Naive thymus-derived CD4-positive, alpha-beta T cell (primary cell): ENCODE measurements around the gene CCDC88C. TPM values are rescaled to one million over a fixed set of nuclear protein-coding genes. Genes with fewer than 3 reads are reported as not detected.
A peak's percentile ranks its signal among the peaks of the same experiment; 100 is the strongest.

Source experiments
- ATAC-seq: fragments of 150-1000 bp; cut with Tn5 transposase; 2 replicates; pipeline ENCODE4 v1.10.0; 2021; ENCODE audit warnings: mild to moderate bottlenecking, moderate library complexity
- CTCF ChIA-PET: fragments of 350-600 bp; sonication (Branson Sonifier 250); formaldehyde crosslinking; loops from one replicate; lab custom pipeline; 2021; ENCODE audit warnings: antibody characterized with exemption; lab: Charles Lee
- POLR2A ChIA-PET: fragments of 350-600 bp; sonication (Branson Sonifier 250); formaldehyde crosslinking; loops from one replicate; lab custom pipeline; 2021; ENCODE audit warnings: antibody characterized with exemption, inconsistent platforms; lab: Charles Lee
- DNase-seq, 9 donors: peaks; one replicate each; pipeline versions ENCODE4 v3.0.0 to v3.0.0-alpha.2; 2020 to 2022; ENCODE audit warnings: mixed read lengths in 1 of 9
- H3K27ac ChIP-seq: one replicate; pipeline ENCODE4 v1.7.0; 2013; ENCODE audit warnings: mild to moderate bottlenecking, low read depth, low read length, moderate library complexity
- H3K27me3 ChIP-seq, 2 donors: one replicate each; pipeline ENCODE4 v1.7.0; 2013; ENCODE audit warnings: low read length in 2 of 2, mild to moderate bottlenecking in 2 of 2, moderate library complexity in 2 of 2; ENCODE audit not compliant: control insufficient read depth in 2 of 2, insufficient read depth in 2 of 2
- H3K36me3 ChIP-seq, 3 experiments: 1 replicate in 2 of 3; 2 replicates in 1 of 3; pipeline ENCODE4 v1.7.0; 2013; ENCODE audit warnings: low read length in 3 of 3, mild to moderate bottlenecking in 3 of 3, moderate library complexity in 1 of 3; ENCODE audit not compliant: insufficient read depth in 3 of 3, control insufficient read depth in 2 of 3
- H3K4me1 ChIP-seq, 2 donors: one replicate each; pipeline ENCODE4 v1.7.0; 2013; ENCODE audit warnings: low read length in 2 of 2, mild to moderate bottlenecking in 2 of 2, moderate library complexity in 1 of 2; ENCODE audit not compliant: control insufficient read depth in 2 of 2, insufficient read depth in 2 of 2
- H3K4me3 ChIP-seq: 2 replicates; pipeline ENCODE4 v1.7.0; 2013; ENCODE audit warnings: mild to moderate bottlenecking, low read length
- H3K9me3 ChIP-seq, 3 experiments: 1 replicate in 2 of 3; 2 replicates in 1 of 3; pipeline ENCODE4 v1.7.0; 2013; ENCODE audit warnings: low read length in 3 of 3; ENCODE audit not compliant: control insufficient read depth in 2 of 3
- H3K27ac Mint-ChIP-seq, 9 donors: one replicate each; pipeline ENCODE4 v1.8.0; 2020 to 2022; ENCODE audit warnings: mixed read lengths in 9 of 9, mild to moderate bottlenecking in 8 of 9, moderate library complexity in 5 of 9, inconsistent platforms in 2 of 9
- H3K27me3 Mint-ChIP-seq, 5 donors: one replicate each; pipeline ENCODE4 v1.8.0; 2021 to 2022; ENCODE audit warnings: mixed read lengths in 5 of 5, mild to moderate bottlenecking in 1 of 5
- H3K36me3 Mint-ChIP-seq, 5 donors: one replicate each; pipeline ENCODE4 v1.8.0; 2020 to 2022; ENCODE audit warnings: mixed read lengths in 5 of 5, mild to moderate bottlenecking in 3 of 5, inconsistent platforms in 1 of 5
- H3K4me1 Mint-ChIP-seq, 7 donors: one replicate each; pipeline ENCODE4 v1.8.0; 2020 to 2022; ENCODE audit warnings: mixed read lengths in 7 of 7, mild to moderate bottlenecking in 3 of 7, inconsistent platforms in 1 of 7
- H3K4me3 Mint-ChIP-seq, 10 donors: one replicate each; pipeline ENCODE4 v1.8.0; 2020 to 2022; ENCODE audit warnings: mild to moderate bottlenecking in 10 of 10, mixed read lengths in 10 of 10, moderate library complexity in 6 of 10, inconsistent platforms in 2 of 10
- H3K9me3 Mint-ChIP-seq, 11 donors: one replicate each; pipeline ENCODE4 v1.8.0; 2020 to 2022; ENCODE audit warnings: mixed read lengths in 11 of 11, mild to moderate bottlenecking in 4 of 11, inconsistent platforms in 1 of 11, moderate library complexity in 1 of 11
- intact Hi-C, 2 donors: fragments of 100-400 bp; cut with micrococcal nuclease; formaldehyde crosslinking; loops; one replicate each; pipeline ENCODE4 v1.15.1; 2023
- polyA plus RNA-seq, 2 donors: library from polyadenylated mRNA; unstranded; fragments of 300-500 nt; fragmentation: Illumina TruSeq; gene quantifications; one replicate each; pipeline ENCODE4 v1.2.3, GENCODE V29; 2021
- total RNA-seq, 6 experiments: library from RNA in 5 of 6; stranded (reverse) in 5 of 6; gene quantifications; 1 replicate in 5 of 6; 2 replicates in 1 of 6; pipeline ENCODE4 v1.2.3 and lab custom pipeline; 2021 to 2026

CCDC88C gene
- total and polyA plus RNA-seq, 7 experiments from 2014 or later: 23.6 to 324 (median 274) TPM

- POLR2A ChIA-PET: interaction anchor here (0.6 to 12.4 kb wide), 17 partner anchors 9 to 1460 kb away, joined by 3 to 328 read pairs (median 7); partner anchors contain the start of gene TDP1
- H3K27ac Mint-ChIP-seq: peak overlapping the region; percentile 93 to 100 (median 99)
- H3K4me3 ChIP-seq: peak overlapping the region; percentile 75
- DNase-seq: peak in 8 of 9 donors; percentile 65 to 89 (median 86)
- ATAC-seq: peak; percentile 64
- intact Hi-C loops: loop anchor here (1.0 to 10.0 kb wide), 17 partner anchors 11 to 1239 kb away; partner anchors contain the start of genes CALM1 (in 1 of the 2), DGLUCY (in 1 of the 2), GPR68 (in 1 of the 2) and PPP4R3A (in 1 of the 2)
- peaks cover 0 to 3% (median 0%) of the 10 kb centered on the region in 11 donors for H3K9me3 Mint-ChIP-seq
- H3K4me3 Mint-ChIP-seq: peak overlapping the region; percentile 85 to 100 (median 100)
- H3K9me3 ChIP-seq: no peaks in the 10 kb centered on the region
- H3K36me3 Mint-ChIP-seq: peaks cover 12 to 43% (median 27%) of the 10 kb centered on the region in 5 donors
- peaks cover 0 to 7% (median 0%) of the 10 kb centered on the region in 5 donors for H3K27me3 Mint-ChIP-seq
- CTCF ChIA-PET: interaction anchor here (0.6 to 10.7 kb wide), 14 partner anchors 11 to 239 kb away, joined by 3 to 101 read pairs (median 5); partner anchors contain the start of gene GPR68
- H3K36me3 ChIP-seq: peaks cover 0 to 9% (median 0%) of the 10 kb centered on the region in 3 experiments
- H3K27ac ChIP-seq: peak overlapping the region; percentile 97
- H3K4me1 ChIP-seq: peaks cover 42 to 44% of the 10 kb centered on the region in 2 donors
- H3K27me3 ChIP-seq: no peaks in the 10 kb centered on the region
- H3K4me1 Mint-ChIP-seq: peaks cover 41 to 62% (median 56%) of the 10 kb centered on the region in 7 donors
Observed at GRCh38 chr14:91415794-91416743, 1.6 kb downstream of the CCDC88C start.

DNA sequence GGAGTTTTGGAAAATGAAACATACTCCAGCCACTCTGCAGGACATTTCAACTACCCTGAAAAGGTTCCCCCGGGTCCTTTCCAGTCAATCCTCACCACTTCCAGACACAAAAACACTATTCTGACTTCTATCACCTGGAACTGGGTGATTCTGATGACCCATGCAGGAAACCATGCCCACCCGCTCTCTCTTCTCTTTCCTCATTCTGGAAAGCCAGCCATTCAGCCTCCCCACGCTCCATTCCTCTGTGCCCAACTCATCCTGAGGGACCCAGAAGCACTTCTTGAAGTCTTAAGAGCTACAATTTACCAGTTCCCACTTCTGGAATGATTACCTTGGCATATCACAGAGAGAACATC, 3.2 kb downstream of the CCDC88C start:
- peak overlapping the region; percentile 75 for H3K4me3 ChIP-seq
- ATAC-seq (no peak), DNase-seq (peak in 1 of 9 donors; percentile 2)
- no peaks in the 10 kb centered on the region for H3K27me3 ChIP-seq
- peaks cover 0 to 9% (median 0%) of the 10 kb centered on the region in 3 experiments for H3K36me3 ChIP-seq
- Mint-ChIP-seq H3K4me3 (peak overlapping the region; percentile 85 to 100 (median 100)), H3K27me3 (peaks cover 0 to 7% (median 0%) of the 10 kb centered on the region in 5 donors), H3K27ac (peak overlapping the region; percentile 93 to 100 (median 99)), H3K36me3 (peaks cover 14 to 53% (median 40%) of the 10 kb centered on the region in 5 donors), H3K4me1 (peaks cover 53 to 71% (median 69%) of the 10 kb centered on the region in 7 donors), H3K9me3 (peaks cover 0 to 3% (median 0%) of the 10 kb centered on the region in 11 donors)
- intact Hi-C loops: loop anchor here in 1 of 2 donors (10.0 kb wide), 1 partner anchor 1240 kb away; no protein-coding TSS in a partner anchor
- ChIA-PET POLR2A (interaction anchor here (0.9 to 12.4 kb wide), 8 partner anchors 10 to 99 kb away, joined by 4 to 328 read pairs (median 58); no protein-coding TSS in a partner anchor), CTCF (interaction anchor here (0.6 to 4.4 kb wide), 5 partner anchors 9 to 105 kb away, joined by 3 to 30 read pairs (median 7); no protein-coding TSS in a partner anchor)
- H3K27ac ChIP-seq: peak overlapping the region; percentile 97
- peaks cover 58 to 59% of the 10 kb centered on the region in 2 donors for H3K4me1 ChIP-seq
- H3K9me3 ChIP-seq: no peaks in the 10 kb centered on the region

GRCh38 chr14:91413547-91414474, 3.8 kb downstream of the CCDC88C start:
- H3K36me3 Mint-ChIP-seq: peaks cover 14 to 55% (median 42%) of the 10 kb centered on the region in 5 donors
- H3K27ac Mint-ChIP-seq: peak overlapping the region; percentile 93 to 100 (median 99)
- peaks cover 51 to 68% (median 66%) of the 10 kb centered on the region in 7 donors for H3K4me1 Mint-ChIP-seq
- ATAC-seq: no peak
- Histone ChIP-seq H3K4me3 (peak overlapping the region; percentile 75), H3K27ac (peak overlapping the region; percentile 97), H3K36me3 (peaks cover 0 to 9% (median 0%) of the 10 kb centered on the region in 3 experiments), H3K27me3 (no peaks in the 10 kb centered on the region), H3K4me1 (peaks cover 59 to 64% of the 10 kb centered on the region in 2 donors), H3K9me3 (no peaks in the 10 kb centered on the region)
- H3K9me3 Mint-ChIP-seq: peaks cover 0 to 3% (median 0%) of the 10 kb centered on the region in 11 donors
- H3K27me3 Mint-ChIP-seq: peaks cover 0 to 1% (median 0%) of the 10 kb centered on the region in 5 donors
- intact Hi-C loops: loop anchor here in 1 of 2 donors (10.0 kb wide), 1 partner anchor 1241 kb away; no protein-coding TSS in a partner anchor
- ChIA-PET CTCF (interaction anchor here (0.6 to 4.4 kb wide), 6 partner anchors 9 to 105 kb away, joined by 3 to 30 read pairs (median 6); no protein-coding TSS in a partner anchor), POLR2A (interaction anchor here (0.6 to 12.4 kb wide), 9 partner anchors 17 to 99 kb away, joined by 3 to 328 read pairs (median 26); no protein-coding TSS in a partner anchor)
- peak overlapping the region; percentile 85 to 100 (median 100) for H3K4me3 Mint-ChIP-seq
- peak in 5 of 9 donors; percentile 31 to 71 (median 39) for DNase-seq

DNA sequence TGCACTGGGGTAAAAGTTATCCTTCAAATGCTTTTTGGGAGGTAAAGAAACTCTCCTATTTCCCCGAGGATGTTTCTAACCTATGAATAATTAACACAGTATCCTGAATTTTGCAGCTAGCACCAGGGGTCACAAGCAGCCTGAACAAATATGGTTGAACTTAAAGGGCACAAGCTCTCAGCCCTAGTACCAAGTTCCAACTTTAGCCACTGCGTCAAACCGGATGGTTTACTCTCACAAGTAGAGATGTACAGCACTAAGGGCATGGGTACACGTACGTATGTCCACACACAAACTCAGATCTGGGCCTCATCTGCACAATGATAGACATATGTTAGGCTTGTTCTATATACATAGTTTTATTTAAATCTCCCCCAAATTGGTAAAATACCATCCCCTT, 4.7 kb downstream of the CCDC88C start:
- Histone ChIP-seq H3K27me3 (no peaks in the 10 kb centered on the region), H3K36me3 (peaks cover 0 to 16% (median 0%) of the 10 kb centered on the region in 3 experiments), H3K27ac (peak overlapping the region; percentile 97), H3K4me1 (peaks cover 61 to 66% of the 10 kb centered on the region in 2 donors), H3K4me3 (peak overlapping the region; percentile 75), H3K9me3 (no peaks in the 10 kb centered on the region)
- Mint-ChIP-seq H3K4me3 (peak overlapping the region; percentile 85 to 100 (median 100)), H3K9me3 (peaks cover 0 to 3% (median 0%) of the 10 kb centered on the region in 11 donors), H3K27ac (peak overlapping the region; percentile 93 to 100 (median 99)), H3K36me3 (peaks cover 14 to 63% (median 51%) of the 10 kb centered on the region in 5 donors), H3K4me1 (peaks cover 57 to 74% (median 72%) of the 10 kb centered on the region in 7 donors), H3K27me3 (no peaks in the 10 kb centered on the region)
- POLR2A ChIA-PET: interaction anchor here (0.6 to 12.4 kb wide), 9 partner anchors 16 to 99 kb away, joined by 3 to 328 read pairs (median 26); no protein-coding TSS in a partner anchor
- intact Hi-C loops: loop anchor here in 1 of 2 donors (10.0 kb wide), 1 partner anchor 1242 kb away; no protein-coding TSS in a partner anchor
- DNase-seq (peak in 1 of 9 donors; percentile 6), ATAC-seq (no peak)
- CTCF ChIA-PET: interaction anchor here (0.6 to 4.4 kb wide), 5 partner anchors 8 to 216 kb away, joined by 3 to 30 read pairs (median 5); no protein-coding TSS in a partner anchor

DNA sequence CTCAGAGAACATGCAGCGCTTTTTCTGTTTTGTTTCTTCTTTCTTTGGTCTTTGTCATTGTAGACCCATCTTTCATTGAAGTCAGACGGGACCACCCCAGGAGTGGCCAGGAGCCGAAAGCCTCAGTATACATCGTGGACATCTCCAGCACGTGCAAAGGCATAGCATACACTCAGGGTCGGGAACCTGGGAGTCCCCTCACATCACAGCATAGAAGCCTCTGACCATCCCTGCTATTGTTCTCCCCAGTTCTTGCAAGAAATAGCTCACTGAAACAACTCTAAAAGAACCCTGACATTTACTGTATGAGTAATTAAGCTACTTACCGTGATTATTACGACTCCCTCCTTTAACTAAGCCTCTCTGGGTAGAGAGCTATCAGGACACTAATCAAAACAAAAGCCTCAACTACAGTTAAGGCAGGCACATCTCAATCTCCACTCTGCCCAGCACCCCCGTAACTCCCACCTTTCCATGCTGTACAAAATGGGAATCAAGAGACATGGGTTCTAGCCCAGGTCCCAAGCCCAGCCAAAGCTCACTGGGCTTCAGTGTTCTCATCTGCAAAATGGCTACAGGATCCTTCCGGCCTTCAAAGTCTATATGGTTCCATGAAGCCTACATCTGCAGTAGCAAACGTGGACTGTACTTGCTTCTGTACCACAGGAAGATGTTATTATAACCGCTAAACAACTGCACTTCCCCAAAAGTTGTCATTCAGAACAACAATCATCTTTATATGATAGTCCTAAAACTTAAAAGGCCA, 6.7 kb downstream of the CCDC88C start:
- ChIA-PET POLR2A (interaction anchor here (0.6 to 12.4 kb wide), 10 partner anchors 14 to 1613 kb away, joined by 3 to 328 read pairs (median 6); no protein-coding TSS in a partner anchor), CTCF (interaction anchor here (0.6 to 1.6 kb wide), 6 partner anchors 13 to 92 kb away, joined by 3 to 4 read pairs (median 3); no protein-coding TSS in a partner anchor)
- ATAC-seq (no peak), DNase-seq (peak in 1 of 9 donors; percentile 18)
- Histone ChIP-seq H3K4me3 (peak overlapping the region; percentile 11), H3K36me3 (peaks cover 7 to 26% (median 18%) of the 10 kb centered on the region in 3 experiments), H3K27ac (peak overlapping the region; percentile 95), H3K27me3 (no peaks in the 10 kb centered on the region), H3K9me3 (no peaks in the 10 kb centered on the region), H3K4me1 (peaks cover 80 to 86% of the 10 kb centered on the region in 2 donors)
- intact Hi-C loops: loop anchor here (1.0 to 10.0 kb wide), 3 partner anchors 14 to 1244 kb away; no protein-coding TSS in a partner anchor
- Mint-ChIP-seq H3K4me1 (peaks cover 69 to 94% (median 89%) of the 10 kb centered on the region in 7 donors), H3K4me3 (peak overlapping the region; percentile 76 to 100 (median 85)), H3K36me3 (peaks cover 16 to 70% (median 59%) of the 10 kb centered on the region in 5 donors), H3K9me3 (no peaks in the 10 kb centered on the region), H3K27me3 (no peaks in the 10 kb centered on the region), H3K27ac (peak overlapping the region; percentile 89 to 99 (median 95))
